DMS114 treated with DMSO at 0.1 percent for 48 hours (cell line): Measurements from ENCODE around the gene ESRP2.

ENCODE experiments used
- DNase-seq: peaks from one replicate; lab custom pipeline; 2025; ENCODE audit not compliant: unreplicated experiment; lab: John Stamatoyannopoulos, UW

Gene ESRP2

DNA sequence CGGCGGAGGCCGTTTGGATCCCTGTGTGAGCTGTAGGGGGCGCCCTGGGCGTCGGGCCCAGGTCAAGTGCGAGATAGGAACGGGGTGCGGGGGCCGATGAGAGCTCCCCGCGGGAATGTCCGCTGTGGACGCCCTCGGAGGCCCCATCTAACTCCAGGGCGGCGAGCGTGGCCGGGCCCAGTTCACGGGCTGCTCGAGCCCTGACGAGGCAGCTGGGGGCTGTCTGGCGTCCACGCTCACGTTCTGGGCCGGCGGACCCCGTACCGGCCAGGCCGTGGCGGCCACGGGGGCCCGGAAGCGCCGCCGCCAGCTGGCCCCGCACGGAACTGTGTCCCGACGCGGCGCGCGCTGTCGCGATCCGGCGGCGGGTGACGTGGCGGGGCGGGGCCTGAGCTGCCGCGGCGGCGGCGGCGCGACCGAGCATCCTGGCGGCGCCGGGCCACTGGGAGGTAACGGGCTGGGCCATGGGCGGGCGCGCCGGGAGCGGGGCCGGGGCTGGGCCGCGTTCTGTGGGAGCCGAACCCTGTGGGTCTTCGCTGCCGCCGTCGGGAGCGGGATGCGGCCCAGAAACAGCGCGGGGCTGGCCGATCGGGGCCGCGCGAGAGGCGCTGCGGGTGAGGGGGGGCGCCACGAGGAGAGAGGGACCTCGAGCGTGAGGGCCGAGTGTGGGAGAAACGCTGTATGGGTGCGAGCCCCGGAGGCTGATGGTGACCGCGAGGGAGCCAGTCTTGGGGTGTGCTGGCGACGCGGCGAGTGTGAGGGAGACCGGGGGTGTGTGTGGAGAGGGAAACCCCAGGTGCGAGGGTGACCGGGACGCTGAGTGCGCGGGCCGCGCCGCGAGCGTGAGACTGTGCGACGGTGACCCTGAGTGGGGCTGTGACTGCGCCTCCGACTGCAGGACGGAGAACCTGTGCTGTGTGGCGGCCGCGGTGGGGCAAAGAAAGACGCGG lies 28.5 kb upstream of the ESRP2 start, which contains the start of gene SLC7A6:
Gene SLC7A6, plus strand, starts transcription at position 399 of the 950 bp plus-strand sequence. CDS start 10,201 bp downstream, outside the sequence.
- peak; percentile 37 for DNase-seq

DNA sequence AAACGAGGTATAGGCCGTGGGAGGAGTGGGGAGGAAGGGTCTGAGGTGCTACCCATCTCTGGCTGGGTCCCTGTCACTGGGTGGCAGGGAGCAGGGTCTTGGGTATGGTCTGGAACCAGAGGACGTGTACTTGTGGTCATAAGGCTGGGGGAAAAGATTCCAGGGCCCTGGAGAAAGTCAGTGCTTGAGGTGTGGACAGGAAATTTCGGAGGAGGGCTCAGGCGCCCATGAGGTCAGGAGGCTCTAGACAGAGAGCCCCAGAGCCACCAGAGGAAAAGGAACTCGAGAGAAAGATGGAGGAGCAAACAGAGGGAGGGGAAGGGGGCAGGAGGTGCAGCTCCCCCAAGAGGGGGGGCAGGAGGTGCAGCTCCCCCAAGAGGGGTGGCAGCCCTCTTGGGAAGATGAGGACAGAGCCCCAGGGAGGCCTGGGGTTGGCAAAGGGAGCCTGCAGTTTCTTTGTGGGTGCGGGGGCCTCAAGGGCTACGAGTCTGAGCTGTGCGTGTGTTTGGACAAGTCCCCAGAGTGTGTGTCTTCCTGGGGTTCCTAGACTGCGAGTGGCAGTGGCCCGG lies 27.7 kb upstream of the ESRP2 start:
- no peak for DNase-seq

DNA sequence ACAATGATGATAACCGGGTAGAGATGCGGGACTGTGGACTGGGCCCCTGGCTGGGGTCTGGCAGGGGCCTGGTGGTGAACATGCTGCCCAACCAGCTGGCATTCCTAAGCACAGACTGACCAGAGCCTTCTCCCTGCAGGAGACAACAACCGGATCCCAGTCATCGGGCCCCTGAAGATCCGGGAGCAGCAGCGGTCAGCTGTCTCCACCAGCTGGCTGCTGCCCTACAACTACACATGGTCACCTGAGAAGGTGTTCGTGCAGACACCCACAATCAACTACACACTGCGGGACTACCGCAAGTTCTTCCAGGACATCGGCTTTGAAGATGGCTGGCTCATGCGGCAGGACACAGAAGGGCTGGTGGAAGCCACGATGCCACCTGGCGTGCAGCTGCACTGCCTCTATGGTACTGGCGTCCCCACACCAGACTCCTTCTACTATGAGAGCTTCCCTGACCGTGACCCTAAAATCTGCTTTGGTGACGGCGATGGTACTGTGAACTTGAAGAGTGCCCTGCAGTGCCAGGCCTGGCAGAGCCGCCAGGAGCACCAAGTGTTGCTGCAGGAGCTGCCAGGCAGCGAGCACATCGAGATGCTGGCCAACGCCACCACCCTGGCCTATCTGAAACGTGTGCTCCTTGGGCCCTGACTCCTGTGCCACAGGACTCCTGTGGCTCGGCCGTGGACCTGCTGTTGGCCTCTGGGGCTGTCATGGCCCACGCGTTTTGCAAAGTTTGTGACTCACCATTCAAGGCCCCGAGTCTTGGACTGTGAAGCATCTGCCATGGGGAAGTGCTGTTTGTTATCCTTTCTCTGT lies 23.3 kb upstream of the ESRP2 start:
- DNase-seq: no peak

DNA sequence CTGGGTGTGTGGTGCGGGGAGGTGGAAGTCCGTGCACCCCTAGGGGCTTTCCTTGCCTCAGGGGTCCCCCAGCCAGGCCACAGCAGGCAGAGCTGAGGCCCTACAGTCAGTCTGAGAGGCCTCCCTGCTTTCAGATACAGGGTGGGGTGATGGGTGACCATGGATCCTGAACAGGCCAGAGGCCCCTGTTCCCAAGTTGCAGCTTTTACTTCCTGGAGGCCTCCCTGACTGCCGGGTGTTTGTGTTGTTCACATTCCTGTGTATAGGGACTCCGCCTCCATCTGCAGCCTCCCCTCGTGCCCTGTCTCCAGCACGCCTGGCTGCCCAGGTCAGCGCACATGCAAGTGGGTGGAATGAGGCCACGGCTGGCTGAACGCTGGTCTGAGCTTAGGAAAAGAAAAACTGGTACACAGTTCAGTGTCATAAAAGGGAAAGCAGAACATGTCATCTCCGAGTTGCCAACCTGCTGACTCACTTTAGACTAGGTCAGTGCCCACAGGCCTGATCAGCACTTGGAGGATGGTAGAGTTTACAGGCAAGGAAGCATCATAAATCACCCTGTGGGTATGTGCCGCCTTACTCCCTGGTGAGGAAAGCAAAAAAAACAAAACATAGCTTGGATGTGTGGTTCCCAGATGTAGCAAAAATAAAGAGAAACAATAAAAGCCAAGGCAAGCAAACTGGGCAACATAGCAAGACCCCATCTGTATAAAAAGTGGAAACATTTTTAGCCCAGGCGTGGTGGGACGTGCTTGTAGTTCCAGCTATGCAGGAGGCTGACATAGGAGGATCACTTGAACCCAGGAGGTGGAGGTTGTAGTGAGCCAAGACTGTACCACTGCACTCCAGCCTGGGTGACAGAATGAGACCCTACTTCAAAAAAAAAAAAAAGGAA lies 22.2 kb upstream of the ESRP2 start:
- no peak for DNase-seq

DNA sequence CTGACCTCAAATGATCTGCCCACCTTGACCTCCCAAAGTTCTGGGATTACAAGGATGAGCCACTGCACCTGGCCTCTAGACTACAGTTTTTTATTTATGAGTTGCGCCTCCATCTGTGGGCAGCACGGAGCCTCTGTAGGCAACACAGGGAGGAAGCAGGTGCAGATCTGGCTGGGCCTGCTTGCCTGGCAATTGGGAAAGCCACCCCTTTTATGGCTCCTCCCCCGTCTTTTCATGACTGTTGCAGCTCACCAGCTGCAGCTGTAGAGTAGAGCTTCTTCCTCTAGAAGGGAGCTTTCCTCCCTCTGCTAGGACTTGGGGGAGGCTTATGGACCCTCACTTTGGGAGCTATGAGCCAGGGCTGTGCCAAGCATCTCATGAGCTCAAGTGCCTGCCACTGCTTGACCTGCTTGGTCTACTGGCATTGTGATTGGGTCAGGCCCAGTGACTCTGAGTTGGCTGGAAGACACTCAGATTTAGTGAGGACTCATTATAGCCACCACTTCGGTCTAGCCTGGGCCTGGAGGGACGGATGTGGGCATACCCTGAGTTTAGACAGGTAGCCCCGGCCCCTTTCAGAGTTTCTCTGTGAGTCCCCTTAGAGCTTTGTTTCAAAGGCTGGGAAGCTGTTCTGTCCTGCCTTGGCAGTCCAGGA lies 21.5 kb upstream of the ESRP2 start:
- DNase-seq: no peak

DNA sequence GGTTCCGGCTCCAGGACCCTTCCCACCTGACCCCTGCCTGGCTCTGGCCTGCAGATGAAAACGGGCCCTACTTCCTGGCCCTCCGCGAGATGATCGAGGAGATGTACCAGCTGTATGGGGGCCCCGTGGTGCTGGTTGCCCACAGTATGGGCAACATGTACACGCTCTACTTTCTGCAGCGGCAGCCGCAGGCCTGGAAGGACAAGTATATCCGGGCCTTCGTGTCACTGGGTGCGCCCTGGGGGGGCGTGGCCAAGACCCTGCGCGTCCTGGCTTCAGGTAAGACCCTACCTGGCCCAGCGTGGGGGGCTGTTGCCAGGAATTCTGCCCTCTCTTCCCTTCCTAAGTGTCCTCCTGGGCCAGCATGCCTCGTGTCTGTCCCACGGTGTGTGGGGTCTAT lies 19.8 kb upstream of the ESRP2 start:
- DNase-seq: no peak

DNA sequence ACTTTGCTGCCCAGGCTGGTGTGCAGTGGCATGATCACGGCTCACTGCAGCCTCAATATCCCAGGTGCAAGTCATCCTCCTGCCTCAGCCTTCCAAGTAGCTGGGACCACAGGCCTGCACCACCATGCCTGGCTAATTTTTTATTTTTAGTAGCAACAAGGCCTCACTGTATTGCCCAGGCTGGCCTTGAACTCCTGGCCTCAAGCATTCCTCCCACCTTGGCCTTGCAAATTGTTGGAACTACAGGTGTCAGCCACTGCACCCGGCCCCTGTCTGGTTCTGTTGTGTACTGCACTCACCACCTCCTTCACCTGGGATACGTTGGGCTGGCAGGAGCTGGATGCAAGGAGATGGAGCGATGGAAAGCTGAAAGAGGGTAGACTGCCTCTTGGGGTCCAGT lies 17.8 kb upstream of the ESRP2 start:
- DNase-seq: no peak

DNA sequence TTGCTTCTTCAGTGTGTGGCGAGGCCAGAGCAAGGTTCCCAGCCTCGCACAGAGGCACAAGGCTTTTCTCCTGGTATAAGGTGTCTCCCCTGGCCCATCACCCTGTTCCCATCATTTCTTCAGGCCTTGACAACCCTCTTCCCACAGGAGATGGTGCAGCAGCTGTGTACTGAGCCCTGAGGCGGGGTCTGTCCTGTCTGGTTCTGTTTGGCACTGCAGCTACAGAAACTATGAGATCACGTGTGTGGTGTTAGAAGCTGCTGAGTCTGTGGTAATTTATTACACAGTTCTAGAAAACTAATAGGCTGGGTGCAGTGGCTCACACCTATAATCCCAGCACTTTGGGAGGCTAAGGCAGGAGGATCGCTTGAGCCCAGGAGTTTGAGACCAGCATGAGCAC lies 16.5 kb upstream of the ESRP2 start:
- DNase-seq: no peak

DNA sequence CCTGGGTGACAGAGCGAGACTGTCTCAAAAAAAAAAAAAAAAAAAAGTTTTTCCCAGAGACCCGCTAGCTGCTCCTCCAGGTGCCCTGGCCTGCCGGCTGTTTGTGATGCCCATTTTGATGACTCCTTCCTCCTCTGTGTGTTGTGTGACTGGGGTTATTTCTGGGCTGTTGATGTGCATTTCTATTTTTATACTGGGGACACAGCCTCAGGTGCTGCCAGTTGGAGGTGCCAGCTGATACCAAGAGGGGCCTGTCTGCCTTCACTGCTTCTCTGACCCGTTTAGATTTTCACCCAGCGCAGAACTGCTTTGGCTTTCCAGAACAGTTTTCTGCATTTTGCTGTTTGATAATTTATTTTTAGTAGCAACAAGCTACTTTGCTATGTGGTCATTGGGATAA lies 15.9 kb upstream of the ESRP2 start:
- DNase-seq: no peak

DNA sequence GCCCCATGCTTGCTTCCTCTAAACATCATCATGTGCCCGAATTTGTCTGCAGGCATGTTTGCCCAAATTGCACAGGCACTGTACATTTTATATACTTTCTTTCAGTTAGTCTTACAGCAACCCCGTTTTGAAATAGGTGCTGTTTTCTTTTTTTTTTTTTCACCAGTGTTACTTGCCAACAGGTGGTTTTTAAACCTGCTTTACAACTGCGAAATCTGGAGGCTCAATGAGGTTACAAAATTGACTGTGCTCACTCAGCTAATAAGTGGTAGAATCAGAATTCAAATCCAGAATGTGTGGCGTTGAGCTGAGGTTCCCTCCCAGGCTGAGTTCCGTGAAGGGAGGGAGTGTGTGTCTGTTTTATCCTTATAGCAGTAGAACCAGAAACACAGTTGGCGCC lies 15.0 kb upstream of the ESRP2 start:
- no peak for DNase-seq

DNA sequence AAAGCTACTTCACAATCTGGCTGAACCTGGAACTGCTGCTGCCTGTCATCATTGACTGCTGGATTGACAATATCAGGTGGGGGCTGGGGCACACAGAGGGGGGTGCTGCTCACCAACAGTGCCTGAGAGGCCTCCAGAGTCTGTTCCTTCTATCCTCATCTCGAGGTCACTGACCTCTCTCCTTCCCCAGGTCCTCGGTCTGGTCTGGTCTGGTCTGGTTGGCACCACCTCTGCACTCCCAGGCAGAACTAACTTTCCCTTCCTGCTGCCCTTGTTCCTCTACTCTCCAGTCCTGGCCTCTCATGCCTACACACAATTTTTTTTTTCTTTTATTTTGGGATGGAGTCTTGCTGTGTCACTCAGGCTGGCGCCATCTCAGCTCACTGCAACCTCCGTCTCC lies 13.4 kb upstream of the ESRP2 start:
- no peak for DNase-seq

DNA sequence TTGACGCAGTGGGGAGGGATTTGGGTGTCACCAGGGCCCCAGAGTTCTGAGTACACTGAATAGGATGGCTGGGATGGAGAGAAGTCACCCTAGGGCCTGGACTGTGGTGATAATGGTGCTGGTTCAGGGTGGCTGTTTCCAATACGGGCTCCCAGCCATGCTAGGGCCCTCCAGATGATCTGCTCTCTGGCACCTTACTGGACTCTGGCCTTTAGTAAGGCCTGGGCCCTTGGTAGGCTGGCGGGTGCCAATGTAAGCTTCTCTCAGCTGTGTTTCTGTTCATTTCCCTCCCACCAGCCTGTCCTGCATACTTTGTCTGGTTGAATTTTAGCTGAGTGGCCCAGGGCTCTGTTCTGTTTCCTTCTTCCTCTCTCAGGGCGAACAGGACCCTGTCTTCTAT lies 12.0 kb upstream of the ESRP2 start:
- DNase-seq: no peak

DNA sequence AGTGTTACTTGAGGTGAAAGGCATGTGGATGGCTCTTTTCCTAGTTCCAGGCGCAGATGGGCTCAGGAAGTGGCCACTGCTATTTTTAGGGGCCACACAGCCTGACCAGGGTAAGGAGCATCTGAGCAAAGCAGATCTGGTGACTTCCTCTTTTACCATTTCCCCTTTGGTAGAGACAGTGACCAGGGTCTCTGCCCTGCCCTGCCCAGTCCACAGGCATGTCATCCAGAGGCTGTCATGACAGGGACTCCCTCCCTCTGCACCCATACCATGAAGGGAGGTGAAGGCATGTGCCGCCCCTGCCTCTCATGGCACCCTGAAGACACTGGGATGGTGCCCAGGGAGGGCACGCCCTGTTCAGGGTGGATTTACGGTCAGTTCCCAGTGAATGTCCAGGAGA lies 11.5 kb upstream of the ESRP2 start:
- DNase-seq: no peak

DNA sequence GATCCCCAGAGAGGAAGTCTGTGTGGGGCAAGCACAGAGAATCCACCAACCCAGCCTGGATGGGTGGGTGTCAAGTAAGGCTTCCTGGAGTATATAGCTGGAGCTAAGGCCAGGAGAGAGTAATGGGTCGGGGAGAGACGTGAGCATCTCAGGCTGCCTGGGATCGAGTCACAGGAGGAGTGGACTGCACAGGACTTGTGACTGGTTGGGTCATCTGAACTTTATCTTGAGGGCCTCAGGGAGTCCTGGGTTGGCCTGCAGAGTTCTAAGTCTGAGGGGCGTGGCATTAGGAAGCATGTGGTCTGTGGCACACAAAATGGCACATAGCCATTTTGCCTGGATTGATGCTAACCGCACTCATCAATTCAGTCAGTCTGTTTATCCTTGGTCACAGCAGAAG lies 10.7 kb upstream of the ESRP2 start:
- no peak for DNase-seq

DNA sequence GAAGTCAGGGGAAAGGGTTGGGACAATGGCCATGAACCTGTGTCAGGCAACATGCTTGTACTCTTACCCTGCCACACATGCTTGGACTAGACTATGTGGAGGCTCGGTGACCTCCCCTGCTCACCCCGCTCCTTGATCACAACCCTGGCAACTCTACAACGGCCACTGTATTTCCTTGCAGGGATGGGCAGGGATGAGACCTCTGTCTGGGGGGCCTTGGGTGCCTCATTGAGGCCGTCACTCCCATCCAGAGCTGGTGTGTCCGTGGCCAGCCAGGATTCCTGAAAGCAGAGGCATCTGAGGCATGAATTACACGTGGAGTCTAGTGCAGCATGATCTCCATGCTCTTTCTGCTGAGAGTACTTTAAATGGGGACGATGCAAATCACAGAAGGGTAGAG lies 10.2 kb upstream of the ESRP2 start:
- DNase-seq: no peak

DNA sequence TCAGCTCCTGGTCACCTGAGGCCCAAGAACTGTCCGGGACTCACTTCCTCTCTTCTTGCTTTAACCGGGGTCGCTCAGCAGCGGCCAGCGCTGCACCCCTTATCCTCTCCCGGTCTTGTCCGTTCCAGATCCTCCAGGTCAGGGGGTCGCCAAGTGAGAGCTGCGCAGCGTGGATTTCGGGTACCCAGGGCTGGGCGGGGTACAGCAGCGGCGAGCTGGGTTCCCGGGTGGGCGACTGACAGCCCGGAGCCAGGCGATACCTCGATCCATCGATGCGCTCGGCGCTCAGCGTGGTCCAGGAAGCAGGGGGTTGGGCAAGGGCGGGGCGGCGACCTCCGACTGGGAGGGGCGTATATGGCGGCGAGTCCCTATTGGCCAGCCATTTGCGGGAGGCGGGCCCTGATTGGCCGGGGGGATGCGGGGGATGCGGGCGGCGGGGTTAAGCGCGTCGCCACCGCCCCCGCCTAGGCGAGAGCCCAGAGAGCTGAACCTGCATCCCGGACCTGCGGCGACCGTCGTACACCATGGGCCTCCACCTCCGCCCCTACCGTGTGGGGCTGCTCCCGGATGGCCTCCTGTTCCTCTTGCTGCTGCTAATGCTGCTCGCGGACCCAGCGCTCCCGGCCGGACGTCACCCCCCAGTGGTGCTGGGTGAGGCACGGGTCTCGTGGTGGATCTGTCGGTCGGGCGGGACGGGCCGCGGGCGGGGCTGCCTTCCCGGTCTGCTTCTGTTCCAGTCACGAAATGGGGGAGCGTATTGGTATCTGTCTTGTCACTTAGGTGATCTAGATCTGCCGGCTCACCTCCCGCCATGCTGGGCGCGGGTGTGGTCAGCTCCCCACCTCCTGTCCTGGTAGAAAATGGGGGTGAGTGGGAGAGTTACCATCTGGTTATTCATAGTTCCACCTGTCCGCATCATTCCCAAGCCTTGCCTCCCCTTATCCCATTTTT lies 9.3 kb upstream of the ESRP2 start, which contains the start of gene PLA2G15:
Gene PLA2G15, plus strand, starts transcription at position 471 of the 951 bp plus-strand sequence. Its CDS starts 54 bp downstream, at position 525.
- DNase-seq: peak; percentile 81

DNA sequence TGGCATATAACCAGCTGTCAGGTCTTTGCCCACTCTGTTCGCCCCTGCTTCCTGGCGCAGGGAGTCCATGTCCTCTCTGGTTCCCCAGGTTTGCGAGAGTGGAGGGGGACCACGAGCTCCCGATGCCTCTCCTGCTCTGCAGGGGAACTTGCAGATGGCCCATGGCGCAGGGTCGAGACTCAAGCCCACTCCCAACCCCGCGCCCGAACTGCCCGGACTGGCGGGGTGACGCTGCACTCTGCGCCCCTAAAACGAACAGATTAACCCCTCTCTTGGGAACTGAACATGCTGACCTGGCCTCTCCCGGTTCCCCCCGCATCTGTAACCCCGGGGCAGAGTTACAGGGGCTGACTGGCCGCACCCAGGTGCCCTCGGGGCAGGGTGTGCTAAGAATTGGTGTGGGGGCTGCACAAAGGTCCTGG lies 8.6 kb upstream of the ESRP2 start:
- DNase-seq: no peak

DNA sequence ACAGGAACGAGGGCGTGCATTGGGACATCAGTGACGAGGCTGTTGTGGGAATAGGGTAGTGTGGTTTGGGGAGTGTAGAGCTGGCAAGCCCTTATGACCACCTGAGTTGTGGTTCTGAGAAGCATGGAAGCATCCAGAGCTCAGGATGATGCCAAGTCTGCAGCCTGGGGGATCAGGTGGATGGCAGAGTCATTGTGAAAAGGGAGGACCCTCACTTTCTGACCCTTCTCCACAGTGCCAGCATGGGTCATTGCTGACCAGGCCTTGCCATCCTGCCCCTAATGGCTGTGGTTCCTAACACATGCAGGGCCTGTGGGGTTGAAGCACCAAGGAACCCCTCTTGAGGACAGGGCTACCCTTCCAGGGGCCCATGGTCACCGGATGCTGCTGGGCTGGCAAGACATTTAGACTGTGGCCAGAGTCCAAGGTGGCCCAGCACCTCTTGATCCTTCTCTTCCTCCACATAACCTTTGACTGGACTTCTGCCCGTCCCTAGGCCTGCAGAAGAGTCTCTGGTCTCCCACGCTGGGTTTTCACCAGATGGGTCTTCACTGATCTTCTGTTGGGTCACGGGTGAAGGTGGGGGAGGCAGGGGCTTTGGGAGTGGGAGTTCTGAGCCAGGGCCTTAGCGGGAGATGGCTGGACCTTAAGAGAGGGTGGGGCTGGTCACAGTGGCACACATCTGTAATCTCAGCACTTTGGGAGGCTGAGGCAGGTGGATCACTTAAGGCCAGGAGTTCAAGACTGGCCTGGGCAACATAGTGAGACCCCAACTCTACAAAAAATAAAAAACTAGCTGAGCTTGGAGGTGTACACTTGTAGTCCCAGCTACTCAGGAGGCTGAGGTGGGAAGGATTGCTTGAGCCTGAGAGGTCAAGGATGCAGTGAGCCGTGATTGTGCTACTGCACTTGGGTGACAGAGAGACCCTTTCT lies 7.3 kb upstream of the ESRP2 start:
- DNase-seq: no peak
